Anterior cingulate cortex (tissue), 58 donors: ENCODE data around the gene HS1BP3.

ENCODE experiments used
- DNase-seq, 58 donors: peaks; one replicate each; lab custom pipeline; 2025; lab: John Stamatoyannopoulos, UW

Gene HS1BP3

GRCh38 chr2:20650877-20651730 lies at the start of gene HS1BP3:
TSS of gene HS1BP3 (minus strand) at chr2:20651098. CDS start at chr2:20651063, 35 bp downstream.
- DNase-seq = peak; percentile 23 to 91 (median 76)

- DNase-seq = no peak
Measured at GRCh38 chr2:20698916-20699613, 48.2 kb upstream of the HS1BP3 start.

DNA sequence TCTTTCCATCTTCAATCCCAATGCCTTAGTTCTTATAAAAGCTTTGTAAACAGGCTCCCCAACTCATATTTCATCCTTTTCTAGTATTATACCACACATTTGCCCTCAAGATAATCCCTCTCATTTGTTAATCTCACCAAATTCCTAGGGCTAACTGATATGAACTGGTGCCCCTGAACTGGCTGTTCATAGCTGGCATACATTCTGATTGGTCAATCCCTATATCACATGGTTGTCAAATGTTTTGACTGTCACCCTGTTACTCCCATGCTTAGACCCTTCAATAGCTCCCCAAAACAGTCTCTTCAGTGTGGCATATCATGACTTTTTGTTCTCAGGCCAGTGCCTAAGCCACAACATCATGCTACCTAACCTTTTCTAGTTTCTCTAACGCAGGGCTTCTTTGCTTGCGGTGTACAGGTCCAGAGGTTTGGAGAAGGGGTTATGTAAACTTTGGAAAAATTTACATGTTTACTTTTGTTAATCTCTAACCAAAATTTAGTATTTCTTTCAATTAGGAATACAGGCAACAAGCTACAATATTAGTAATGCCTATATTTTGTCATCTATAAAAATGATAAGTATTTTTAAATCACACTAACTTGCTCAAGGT lies 46.5 kb upstream of the HS1BP3 start:
- no peak for DNase-seq

DNA sequence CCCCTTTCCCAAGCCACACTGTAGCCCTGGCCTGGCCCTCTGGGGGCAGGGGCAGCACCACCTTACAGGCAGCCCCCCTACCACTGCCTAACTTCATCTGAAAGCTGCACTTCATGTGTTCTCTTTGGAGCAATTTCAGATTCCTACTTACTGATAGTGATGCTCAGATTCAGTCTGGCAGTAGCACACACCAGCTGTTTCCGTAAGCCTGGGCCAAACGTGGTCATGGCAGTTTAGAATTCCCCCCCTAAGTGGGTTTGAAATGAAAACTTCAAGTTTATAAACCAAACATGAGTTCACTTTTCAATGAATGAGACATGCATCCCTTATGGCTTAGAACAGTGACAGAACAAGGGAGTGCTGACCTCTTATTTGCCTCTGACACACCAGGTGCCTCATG lies 45.5 kb upstream of the HS1BP3 start:
- DNase-seq = no peak

- no peak for DNase-seq
Measured at GRCh38 chr2:20693317-20693716, 42.4 kb upstream of the HS1BP3 start.

GRCh38 chr2:20692081-20692480 lies 41.2 kb upstream of the HS1BP3 start:
- no peak for DNase-seq

DNA sequence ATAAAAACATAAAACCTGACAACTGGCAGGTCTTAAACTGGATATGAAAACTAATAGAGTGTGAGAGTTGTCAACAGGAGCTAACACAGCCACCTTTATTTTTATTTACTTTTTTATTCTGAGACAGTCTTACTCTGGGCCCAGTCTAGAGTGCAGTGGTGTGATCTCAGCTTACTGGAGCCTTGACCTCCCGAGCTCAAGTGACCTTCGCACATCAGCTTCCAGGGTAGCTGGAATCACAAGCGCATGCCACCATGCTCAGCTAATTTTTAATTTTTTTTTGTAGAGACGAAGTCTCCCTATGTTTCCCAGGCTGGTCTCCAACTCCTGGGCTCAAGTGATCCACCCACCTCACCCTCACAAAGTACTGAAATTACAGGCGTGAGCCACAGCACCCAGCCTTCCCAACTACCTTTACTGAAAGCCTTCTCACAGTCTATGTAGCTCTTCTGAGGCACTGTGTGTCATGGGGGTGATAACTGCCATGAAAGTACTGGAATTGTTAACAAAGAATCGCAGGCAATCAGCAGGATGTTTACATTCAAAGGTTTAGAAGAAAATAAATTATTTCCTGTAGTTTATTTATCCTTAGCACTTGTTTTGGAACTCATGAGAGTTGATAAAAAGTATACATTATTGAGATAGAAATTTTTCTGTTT lies 40.3 kb upstream of the HS1BP3 start:
- no peak for DNase-seq

DNA sequence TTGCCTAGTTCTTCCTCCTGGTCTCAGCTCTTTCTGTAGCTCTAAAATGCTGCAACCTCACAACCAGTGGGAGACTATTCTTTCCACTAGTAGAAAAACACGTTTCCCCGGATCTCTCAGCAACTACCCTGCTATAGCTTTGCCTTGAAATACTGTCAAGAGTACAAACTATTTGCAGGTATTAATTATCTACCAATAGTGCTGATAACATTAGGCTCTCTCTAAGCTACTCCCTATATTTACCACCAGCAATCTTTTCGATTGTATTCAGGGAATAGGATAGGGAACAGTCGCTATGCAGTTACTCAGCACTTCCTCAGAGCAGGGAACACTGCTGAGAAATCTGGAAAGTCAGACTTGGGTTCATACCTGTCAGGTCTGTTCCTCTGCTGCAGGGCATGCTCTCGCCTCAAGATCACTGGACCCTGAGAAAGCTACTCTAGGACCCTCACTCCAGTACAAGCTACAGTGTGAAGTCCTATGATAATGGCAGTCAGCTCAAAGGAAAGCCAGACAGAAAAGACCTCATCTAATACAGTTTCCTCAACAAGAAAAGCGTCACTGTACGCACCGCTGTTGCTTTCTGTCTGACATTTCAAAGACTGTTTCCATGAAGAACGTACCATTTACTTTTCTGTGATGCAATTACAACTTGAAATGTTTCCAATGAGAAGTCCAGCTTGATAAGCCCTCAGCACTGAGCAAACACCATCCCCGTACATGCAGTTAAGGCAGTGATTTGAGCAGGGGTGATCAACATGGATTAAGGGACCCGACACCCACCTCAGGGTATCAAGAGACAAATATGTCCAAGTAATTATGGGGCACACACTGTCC lies 38.7 kb upstream of the HS1BP3 start:
- DNase-seq = no peak

- DNase-seq = no peak
Measured at GRCh38 chr2:20687260-20687832, 36.4 kb upstream of the HS1BP3 start.

DNA sequence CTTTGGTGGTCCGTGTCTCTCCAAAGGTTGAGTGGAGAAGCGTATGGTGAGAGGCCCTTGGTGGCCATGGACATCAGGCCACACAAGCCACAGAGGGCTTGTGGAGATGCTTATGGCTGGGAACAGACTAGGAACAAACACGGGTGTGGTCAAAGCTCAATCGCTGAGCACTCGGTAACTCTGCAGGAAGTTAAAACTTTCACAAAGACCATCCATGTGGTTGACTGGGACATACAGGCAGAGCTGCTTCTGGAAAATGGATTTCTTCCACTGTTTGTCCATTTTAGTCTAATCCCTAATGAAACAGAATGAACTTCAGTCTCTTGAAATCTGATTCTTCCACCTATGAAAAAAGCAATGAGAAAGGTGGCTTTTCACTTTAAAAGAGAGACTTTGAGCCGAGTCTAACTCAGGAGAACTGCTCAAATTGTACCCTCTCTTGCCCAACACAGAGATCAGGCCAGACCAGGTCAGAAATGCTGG lies 33.7 kb upstream of the HS1BP3 start:
- DNase-seq = no peak

DNA sequence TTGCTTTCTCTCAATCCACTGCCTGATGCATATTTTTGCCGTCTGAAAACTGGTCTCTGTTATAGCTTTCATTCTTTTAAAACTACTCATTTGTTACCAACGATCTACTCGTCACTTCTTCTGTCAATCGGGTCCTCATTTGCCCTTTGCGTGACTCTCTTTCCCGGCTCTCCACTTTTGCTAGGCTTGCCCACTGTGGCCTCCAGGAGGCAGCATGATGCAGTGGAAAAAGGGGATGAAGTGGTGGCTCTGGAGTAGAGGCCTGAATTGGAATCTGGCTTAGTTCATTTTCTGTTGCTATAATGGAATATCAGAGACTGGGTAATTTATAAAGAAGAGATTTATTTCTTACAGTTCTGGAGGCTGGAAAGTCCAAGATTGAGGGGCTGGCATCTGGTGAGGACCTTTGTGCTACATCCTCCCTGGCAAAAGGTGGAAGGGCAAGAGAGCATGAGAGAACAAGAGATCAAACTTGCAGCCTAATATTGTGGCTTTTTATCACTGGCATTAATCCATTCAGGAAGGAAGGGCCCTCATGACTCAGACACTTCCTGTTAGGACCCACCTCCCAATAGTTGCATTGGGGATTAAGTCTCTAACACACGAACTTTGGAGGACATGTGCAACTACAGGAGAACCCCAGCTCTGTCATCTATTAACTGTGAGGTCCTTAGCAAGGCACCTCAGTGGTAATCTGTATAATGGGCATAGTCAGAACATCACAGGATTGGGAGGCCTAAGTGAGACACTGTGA lies 31.4 kb upstream of the HS1BP3 start:
- no peak for DNase-seq

DNA sequence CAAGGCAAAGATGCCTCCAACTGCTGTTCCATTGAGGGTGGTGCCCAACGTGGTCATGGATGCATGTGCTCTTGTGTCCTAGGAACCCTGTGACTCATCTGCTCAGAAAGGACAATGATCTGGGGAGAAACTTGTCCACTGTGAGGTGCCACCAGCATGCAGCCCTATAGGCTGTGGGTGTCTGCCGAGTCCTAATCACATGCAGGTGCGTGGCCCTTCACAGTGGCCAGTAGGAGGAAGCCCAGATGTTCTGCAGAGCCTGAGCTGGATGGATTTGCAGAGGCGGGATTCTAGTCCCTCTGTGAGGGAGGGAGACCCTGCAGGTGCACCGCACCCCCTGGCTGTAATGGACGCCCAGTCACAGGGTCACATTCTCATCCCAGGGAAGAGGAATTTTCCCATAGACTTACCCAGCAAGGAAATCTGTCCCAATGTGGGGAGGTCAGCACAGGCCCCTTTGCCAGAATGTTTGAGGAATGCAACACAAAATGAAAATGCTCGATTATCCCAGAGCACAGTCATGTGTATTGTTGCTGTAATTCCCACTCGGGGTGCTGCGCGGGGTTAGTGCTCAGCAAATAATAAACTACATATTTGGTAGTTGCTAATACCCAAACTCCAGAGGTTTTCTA lies 30.0 kb upstream of the HS1BP3 start:
- no peak for DNase-seq

DNA sequence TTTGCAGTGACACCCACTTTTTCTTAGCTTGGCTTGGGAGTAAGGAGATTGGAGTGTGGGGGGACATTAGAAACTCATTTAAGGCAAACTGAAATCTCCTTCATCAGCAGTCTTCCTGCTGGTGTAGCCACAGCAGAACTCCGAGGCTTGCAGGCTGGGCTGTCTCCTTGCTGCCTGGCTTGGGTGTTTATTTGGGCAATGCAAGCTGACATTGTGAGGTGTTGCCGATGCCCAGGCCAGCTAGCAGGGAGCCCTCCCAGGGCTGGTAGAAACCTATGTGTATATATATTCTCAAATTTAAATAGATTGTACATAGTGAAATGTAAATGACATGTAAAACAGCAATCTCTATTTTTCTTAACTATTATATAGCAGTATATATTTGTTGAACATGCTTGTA lies 27.9 kb upstream of the HS1BP3 start:
- no peak for DNase-seq

DNA sequence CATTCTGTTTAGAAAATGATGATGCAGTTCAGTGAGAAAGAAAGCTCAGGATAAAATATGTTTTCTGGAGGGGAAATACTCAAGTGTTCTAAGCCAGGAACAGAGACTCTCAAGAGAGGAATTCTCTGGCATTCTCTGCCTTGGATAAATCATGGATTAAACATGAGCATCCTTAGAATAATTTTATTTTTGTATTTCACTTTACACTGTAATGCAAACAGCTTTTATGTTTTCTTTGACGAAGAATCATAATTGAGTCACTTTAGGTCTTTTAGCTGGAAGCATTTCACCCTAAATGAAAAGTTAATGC lies 27.1 kb upstream of the HS1BP3 start:
- no peak for DNase-seq

GRCh38 chr2:20677301-20678085 lies 26.6 kb upstream of the HS1BP3 start:
- DNase-seq = no peak

- DNase-seq = peak in 1 of 58 donors; percentile 13
Measured at GRCh38 chr2:20676353-20677215, 25.7 kb upstream of the HS1BP3 start.
